SK-N-MC (cell line): Measurements from ENCODE around the gene CIAO3.
"Not testable (repeated sequence)": the region's sequence is repeated elsewhere in the genome, so short reads cannot be mapped to it uniquely, and the experiment has no call there.

Experiments used
- DNase-seq: peaks from one replicate; pipeline ENCODE4 v3.0.0-alpha.2; 2011; ENCODE audit warnings: low read depth, low spot score
- H3K27ac ChIP-seq: fragments of 200-600 bp; sonication (generic); 2 replicates; pipeline ENCODE4 v1.5.1; 2016; ENCODE audit warnings: mixed run types
- H3K36me3 ChIP-seq: fragments of 200-600 bp; sonication (generic); 2 replicates; pipeline ENCODE4 v1.6.1; 2017; ENCODE audit warnings: antibody characterized with exemption, low read length, mixed read lengths; ENCODE audit not compliant: insufficient read depth
- H3K4me3 ChIP-seq: fragments of 200-600 bp; sonication (generic); 2 replicates; pipeline ENCODE4 v1.5.1; 2016
- H3K9ac ChIP-seq: fragments of 200-600 bp; sonication (generic); 2 replicates; pipeline ENCODE4 v1.8.0; 2017; ENCODE audit warnings: mixed run types, mixed read lengths; ENCODE audit not compliant: insufficient read length
- H3K9me3 ChIP-seq: fragments of 200-600 bp; sonication (generic); 2 replicates; pipeline ENCODE4 v1.6.1; 2017; ENCODE audit warnings: low read depth, mild to moderate bottlenecking, antibody characterized with exemption, low read length, moderate library complexity, mixed read lengths
- EZH2 ChIP-seq: fragments of 200-600 bp; sonication (generic); IDR thresholded peaks from one replicate; pipeline ENCODE4 v1.6.1; 2017; ENCODE audit warnings: antibody characterized with exemption
- FOXP2 ChIP-seq: optimal IDR thresholded peaks from 2 replicates; pipeline ENCODE3; 2011; ENCODE audit warnings: mild to moderate bottlenecking, moderate library complexity; ENCODE audit not compliant: insufficient read depth; ENCODE audit errors: extremely low read length, control extremely low read depth
- POLR2AphosphoS5 ChIP-seq: IDR thresholded peaks from 2 replicates; pipeline ENCODE4 v1.6.1; 2012; ENCODE audit warnings: mild to moderate bottlenecking, low read depth, low read length, borderline replicate concordance

Gene CIAO3

GRCh38 chr16:778447-778846 lies 37.6 kb upstream of the CIAO3 start:
- Histone ChIP-seq H3K36me3 (no peaks in the 10 kb centered on the region), H3K9ac (no peak overlapping the region), H3K9me3 (no peaks in the 10 kb centered on the region), H3K27ac (no peak overlapping the region), H3K4me3 (no peak overlapping the region)
- TF ChIP-seq EZH2 (no peak), FOXP2 (no peak), POLR2AphosphoS5 (no peak)
- no peak for DNase-seq

- TF ChIP-seq EZH2 (no peak), FOXP2 (no peak), POLR2AphosphoS5 (no peak)
- no peaks in the 10 kb centered on the region for H3K36me3 ChIP-seq
- no peak overlapping the region for H3K9ac ChIP-seq
- no peak overlapping the region for H3K27ac ChIP-seq
- H3K4me3 ChIP-seq, result no peak overlapping the region
- no peaks in the 10 kb centered on the region for H3K9me3 ChIP-seq
- DNase-seq, result no peak
Observed at GRCh38 chr16:777826-778225, 37.0 kb upstream of the CIAO3 start.

GRCh38 chr16:776824-777223 lies 36.0 kb upstream of the CIAO3 start:
- no peak overlapping the region for H3K27ac ChIP-seq
- TF ChIP-seq POLR2AphosphoS5 (no peak), EZH2 (no peak), FOXP2 (no peak)
- no peak overlapping the region for H3K4me3 ChIP-seq
- DNase-seq, result no peak
- no peak overlapping the region for H3K9ac ChIP-seq
- H3K9me3 ChIP-seq, result no peaks in the 10 kb centered on the region
- no peaks in the 10 kb centered on the region for H3K36me3 ChIP-seq

GRCh38 chr16:776298-776697 lies 35.5 kb upstream of the CIAO3 start:
- H3K9me3 ChIP-seq, DNase-seq, H3K4me3 ChIP-seq, H3K36me3 ChIP-seq, H3K9ac ChIP-seq, H3K27ac ChIP-seq: not testable (repeated sequence)

GRCh38 chr16:775236-775796 lies 34.5 kb upstream of the CIAO3 start:
- no peak for DNase-seq
- Histone ChIP-seq H3K27ac (no peak overlapping the region), H3K9me3 (no peaks in the 10 kb centered on the region), H3K9ac (no peak overlapping the region), H3K36me3 (no peaks in the 10 kb centered on the region), H3K4me3 (no peak overlapping the region)
- TF ChIP-seq POLR2AphosphoS5 (no peak), EZH2 (no peak), FOXP2 (no peak)

- Histone ChIP-seq H3K27ac (no peak overlapping the region), H3K9me3 (no peaks in the 10 kb centered on the region), H3K9ac (no peak overlapping the region), H3K4me3 (no peak overlapping the region), H3K36me3 (no peaks in the 10 kb centered on the region)
- TF ChIP-seq POLR2AphosphoS5 (no peak), EZH2 (no peak), FOXP2 (no peak)
- no peak for DNase-seq
Observed at GRCh38 chr16:774086-775001, 33.5 kb upstream of the CIAO3 start.

- H3K27ac ChIP-seq, result no peak overlapping the region
- no peak overlapping the region for H3K4me3 ChIP-seq
- no peak overlapping the region for H3K9ac ChIP-seq
- TF ChIP-seq EZH2 (no peak), POLR2AphosphoS5 (no peak), FOXP2 (no peak)
- no peaks in the 10 kb centered on the region for H3K9me3 ChIP-seq
- no peak for DNase-seq
- no peaks in the 10 kb centered on the region for H3K36me3 ChIP-seq
Observed at GRCh38 chr16:772959-773358, 32.2 kb upstream of the CIAO3 start.

GRCh38 chr16:770411-770810 lies 29.6 kb upstream of the CIAO3 start:
- Histone ChIP-seq H3K36me3 (no peaks in the 10 kb centered on the region), H3K4me3 (no peak overlapping the region), H3K9ac (no peak overlapping the region), H3K27ac (no peak overlapping the region), H3K9me3 (no peaks in the 10 kb centered on the region)
- DNase-seq, result no peak
- TF ChIP-seq POLR2AphosphoS5, result no peak
- TF ChIP-seq FOXP2, result no peak
- TF ChIP-seq EZH2, result no peak
